Activated CD4-positive, CD25-positive, alpha-beta regulatory T cell treated with anti-CD3 and anti-CD28 coated beads, Interleukin-2, amount 50 U/mL, for 16 hours (primary cell): ENCODE measurements around the gene MITF.

Experiments
- DNase-seq: peaks from one replicate; pipeline ENCODE4 v3.0.0-alpha.2; 2020; ENCODE audit warnings: low read depth, low spot score

The MITF gene

DNA sequence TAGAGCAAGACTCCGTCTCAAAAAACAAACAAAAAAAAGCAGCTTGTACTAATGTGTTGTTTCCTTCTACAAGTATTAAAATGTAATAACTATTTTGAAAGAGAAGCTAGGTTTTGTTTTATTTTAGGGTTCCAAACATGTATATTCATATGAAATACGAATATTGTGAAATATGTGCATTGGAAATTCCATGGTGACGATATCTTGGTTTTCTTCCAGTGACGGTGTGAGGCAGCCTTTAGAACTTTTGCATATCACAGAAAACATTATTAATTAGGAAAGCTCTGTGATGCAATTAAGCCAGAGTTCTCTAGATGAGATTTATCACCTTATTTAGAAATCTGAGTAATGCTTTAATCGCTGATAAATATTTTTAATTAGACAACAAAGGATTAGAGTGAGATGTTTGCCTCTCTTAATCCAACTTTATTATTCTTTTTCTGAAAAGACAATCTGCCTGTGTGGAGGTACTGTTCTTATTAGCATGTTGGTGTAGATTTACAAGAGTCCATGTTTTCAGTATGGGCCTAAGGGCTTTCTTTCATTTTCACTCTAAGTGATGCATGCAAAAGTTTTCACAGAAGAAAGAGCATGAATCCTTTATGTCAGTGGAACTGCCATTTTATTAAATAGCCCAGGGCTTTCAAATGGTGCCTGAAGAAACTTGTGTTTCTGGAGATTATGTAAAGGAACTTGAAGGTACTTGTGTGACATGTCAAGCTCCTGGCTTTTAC, 222.6 kb downstream of the MITF start:
- DNase-seq = no peak

GRCh38 chr3:69963643-69964042, 224.4 kb downstream of the MITF start:
- no peak for DNase-seq

DNA sequence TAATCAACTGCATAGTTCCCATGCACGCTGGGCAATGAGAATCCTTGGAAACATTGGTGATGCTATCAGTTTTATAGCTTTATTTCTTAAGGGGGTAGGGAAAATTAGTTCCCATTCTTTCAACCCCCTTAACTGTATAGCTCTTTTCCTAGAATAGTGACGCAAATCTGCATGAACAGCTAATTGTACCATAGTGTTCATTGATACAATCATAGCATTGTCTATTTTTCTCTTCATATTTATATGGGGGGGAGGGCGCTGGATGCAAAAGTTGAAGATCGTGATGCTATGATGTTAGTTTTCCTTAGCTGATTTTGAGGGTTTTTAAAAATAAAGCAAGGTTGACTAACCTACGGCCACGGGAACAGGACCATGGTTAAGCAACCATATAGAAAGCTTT, 227.9 kb downstream of the MITF start:
- no peak for DNase-seq

- DNase-seq = no peak
Observed at GRCh38 chr3:69970827-69971226, 231.6 kb downstream of the MITF start.

GRCh38 chr3:69972672-69973071, 233.4 kb downstream of the MITF start:
- DNase-seq = no peak

DNA sequence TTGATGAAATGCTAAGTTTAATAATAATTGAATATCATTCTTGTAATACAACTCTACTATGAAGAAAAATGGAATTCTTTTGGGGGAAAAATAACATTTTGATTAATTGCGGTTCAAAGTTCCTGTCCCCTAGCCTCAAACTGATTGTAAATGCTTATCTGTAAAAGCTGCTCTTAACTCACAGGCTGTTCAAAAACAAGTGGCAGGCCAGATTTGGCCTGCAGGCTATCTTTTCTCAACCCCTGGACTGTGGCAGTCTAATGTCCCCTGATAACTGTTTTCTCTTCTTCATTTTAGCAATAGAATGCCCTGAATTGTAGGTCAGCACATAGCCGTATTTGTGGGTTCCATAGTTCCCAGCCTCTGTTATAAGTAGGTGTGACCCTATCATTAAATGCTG, 236.8 kb downstream of the MITF start:
- DNase-seq = no peak

DNA sequence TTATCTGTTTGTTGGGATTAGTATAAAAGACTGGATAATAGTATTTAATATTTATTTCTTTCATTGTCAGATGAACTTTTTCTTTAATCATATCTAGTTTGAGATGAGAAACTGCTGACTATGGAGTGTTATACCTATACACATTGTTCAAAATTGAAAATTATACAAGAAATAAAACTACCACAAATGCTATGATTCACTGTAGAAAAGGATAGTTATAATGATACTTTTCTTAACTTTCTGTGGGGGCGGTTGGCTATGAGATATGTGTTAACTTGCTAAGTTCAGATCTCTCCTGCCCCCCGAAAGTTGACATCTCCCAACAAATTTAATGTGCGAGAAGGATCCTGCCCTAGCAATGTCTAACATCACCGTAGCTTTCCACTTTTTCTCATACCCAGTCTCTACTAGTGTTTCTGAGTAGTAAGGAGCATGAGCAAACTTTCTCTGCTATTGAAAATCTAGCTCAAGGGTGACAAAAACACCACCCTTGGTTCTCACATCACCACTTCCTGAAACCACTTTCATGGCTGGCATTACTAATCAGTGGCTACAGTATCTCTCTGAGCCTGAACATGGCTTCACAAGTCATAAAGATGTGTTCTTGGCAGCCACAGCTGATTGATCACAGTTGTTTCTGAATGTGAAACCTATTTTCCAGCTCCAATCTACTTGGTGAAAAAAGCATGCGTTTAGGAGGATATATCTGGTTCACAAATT, 244.4 kb downstream of the MITF start:
- DNase-seq = no peak

- DNase-seq = no peak
Observed at GRCh38 chr3:69985266-69985665, 246.0 kb downstream of the MITF start.

GRCh38 chr3:69986419-69986818, 247.2 kb downstream of the MITF start:
- no peak for DNase-seq

DNA sequence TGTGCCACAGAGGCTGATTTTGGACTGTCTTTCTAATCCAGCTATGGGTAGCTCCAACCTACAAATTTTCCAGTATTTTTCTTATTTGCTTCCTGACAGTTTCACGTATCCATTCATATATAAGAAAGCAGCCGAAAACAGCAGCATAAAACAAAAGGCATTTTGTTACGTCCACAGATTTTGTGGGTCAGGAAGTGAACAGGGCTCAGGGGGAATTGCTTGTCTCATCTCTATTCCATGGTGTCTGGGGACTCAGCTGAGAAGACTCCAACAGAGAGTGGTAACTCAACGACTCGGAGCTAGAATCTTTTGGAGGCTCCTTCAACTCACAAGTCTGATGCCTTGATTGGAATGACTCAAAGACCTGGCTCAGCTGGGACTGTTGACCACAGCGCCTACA, 248.6 kb downstream of the MITF start:
- DNase-seq = no peak

- DNase-seq = no peak
Observed at GRCh38 chr3:69993757-69994156, 254.5 kb downstream of the MITF start.

DNA sequence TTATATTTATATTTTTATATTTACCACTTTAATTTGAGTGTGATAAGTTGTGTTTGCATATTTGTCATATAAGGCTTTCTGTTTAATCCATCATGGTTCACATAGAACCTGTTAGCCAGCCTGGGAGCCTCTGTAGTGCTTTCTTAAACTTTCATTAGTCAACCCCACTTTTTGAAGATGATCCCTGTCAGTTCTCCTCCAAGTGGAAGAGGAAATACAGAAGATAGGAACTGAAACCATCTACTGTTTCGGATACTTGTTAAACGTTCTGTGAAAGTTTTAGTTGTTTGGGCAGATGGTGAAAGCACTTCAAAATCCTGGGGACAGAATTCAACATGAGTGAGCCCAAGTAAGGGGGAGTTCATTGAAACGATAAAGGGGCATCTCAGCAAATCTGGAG, 255.7 kb downstream of the MITF start:
- DNase-seq = no peak

DNA sequence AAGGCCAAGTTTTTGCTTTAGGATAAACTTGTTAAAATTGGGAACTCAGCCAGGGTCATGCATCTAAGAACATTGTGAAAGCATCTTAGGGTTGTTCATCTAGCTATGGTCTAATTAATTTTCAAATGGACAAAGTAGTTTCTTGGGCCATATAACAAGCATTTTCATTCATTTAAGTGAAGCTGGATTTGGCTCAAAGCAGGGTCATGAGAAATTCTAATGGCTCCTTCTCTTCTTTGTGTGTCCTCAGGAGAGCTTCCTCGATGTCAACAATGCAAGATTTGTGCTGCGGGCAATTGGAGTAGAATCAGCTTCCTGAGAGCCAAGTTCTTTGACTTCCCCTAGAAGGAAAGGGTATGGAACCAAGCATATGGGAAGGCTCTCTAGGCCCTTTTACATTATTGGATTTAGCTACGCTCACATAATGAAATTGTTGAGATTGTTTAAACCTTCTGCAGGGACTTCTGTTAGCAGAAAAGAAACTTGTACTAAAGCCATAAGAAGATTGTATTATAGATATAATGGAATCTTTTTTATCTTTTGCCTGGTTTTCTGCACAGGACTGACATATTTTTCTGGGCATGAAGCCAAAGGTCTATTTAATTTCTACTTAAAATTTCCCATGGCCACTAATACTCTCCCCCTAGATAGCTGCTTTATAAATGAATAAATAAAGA, 258.5 kb downstream of the MITF start:
- DNase-seq = no peak

GRCh38 chr3:69998759-69999139, 259.5 kb downstream of the MITF start:
- DNase-seq = no peak

- no peak for DNase-seq
Observed at GRCh38 chr3:69999140-70000027, 260.1 kb downstream of the MITF start, which contains the start of gene SAMMSON. Gene SAMMSON, plus strand, starts transcription at chr3:69999733.

GRCh38 chr3:70000028-70000410, 260.8 kb downstream of the MITF start:
- no peak for DNase-seq

- no peak for DNase-seq
Observed at GRCh38 chr3:70000563-70001081, 261.4 kb downstream of the MITF start.

DNA sequence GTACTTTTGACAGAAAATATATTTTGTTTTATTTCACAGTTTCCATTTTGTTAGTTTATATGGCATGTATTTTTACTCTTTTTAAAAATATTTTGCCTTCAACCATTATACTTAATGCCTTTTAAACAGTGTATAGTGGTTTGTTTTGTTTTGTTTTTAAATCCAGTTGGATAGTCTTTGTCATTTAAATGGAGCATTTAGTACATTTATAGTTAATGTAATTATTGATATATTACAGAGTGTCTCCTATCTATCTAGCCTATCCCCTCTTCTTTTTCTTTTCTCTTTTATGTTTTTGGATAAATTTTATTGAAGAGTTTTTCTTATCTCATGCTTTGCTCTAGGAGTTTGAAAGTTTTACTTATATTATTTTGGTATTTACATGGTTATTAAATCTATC, 263.9 kb downstream of the MITF start:
- DNase-seq = no peak

DNA sequence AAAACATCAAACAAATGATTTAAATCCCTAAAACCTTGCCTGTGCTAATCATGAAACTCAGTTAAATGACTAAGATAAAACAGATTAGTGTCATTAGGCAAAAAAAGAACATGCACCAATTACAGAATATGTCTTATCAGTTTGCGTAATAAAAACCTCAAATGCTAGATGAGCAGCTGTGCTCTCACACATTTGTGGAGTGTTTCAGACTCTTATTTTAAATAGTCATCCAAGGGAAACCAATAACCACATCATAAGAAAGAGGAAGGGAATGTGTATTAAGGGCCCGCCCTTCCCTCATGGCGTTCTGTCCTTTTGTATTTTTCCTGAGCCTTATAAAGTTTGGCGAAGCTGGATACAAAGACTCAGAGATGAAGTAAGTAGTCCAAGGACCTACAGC, 266.8 kb downstream of the MITF start:
- DNase-seq = no peak

GRCh38 chr3:70010346-70010745, 271.1 kb downstream of the MITF start:
- no peak for DNase-seq

GRCh38 chr3:70011582-70011981, 272.3 kb downstream of the MITF start:
- DNase-seq = no peak
